ENCODE results near the gene RAB7B.

The RAB7B gene

GRCh38 chr1:205977402-205978014 is 25.7 kb downstream of the RAB7B start:
- no peak overlapping the region for H3K27ac ChIP-seq (ENCODE audit: low read depth, low read length)
- H3K79me2 ChIP-seq (ENCODE audit: control insufficient read depth, low read length): no peaks in the 10 kb centered on the region
- H3K9me3 ChIP-seq (ENCODE audit: control insufficient read depth, insufficient read depth, low read length): no peaks in the 10 kb centered on the region; the same call in 1 of the 2 replicates
- 0 out of 2 replicates have a peak, but pooled peaks cover 3% of the 10 kb centered on the region for H3K27me3 ChIP-seq (ENCODE audit: control insufficient read depth, low read length)
- no peaks in the 10 kb centered on the region for H3F3A ChIP-seq (ENCODE audit: control insufficient read depth, insufficient read depth)
- no peaks in the 10 kb centered on the region for H3K36me3 ChIP-seq (ENCODE audit: control insufficient read depth, low read length)
- no peaks in the 10 kb centered on the region for H4K20me1 ChIP-seq (ENCODE audit: control insufficient read depth, insufficient read depth, low read depth, low read length)
- H3K4me3 ChIP-seq (ENCODE audit: low read length): no peak overlapping the region
- no peaks in the 10 kb centered on the region for H3K4me1 ChIP-seq (ENCODE audit: control insufficient read depth, low read length)
- TF ChIP-seq EZH2phosphoT487 (IDR thresholded peaks at IDR 0.05; ENCODE audit: borderline replicate concordance, low read length) (no peak), CTCF (IDR thresholded peaks at IDR 0.05; ENCODE audit: low read depth, low read length, poor library complexity, severe bottlenecking) (peak; percentile 94)
- H3K4me2 ChIP-seq (ENCODE audit: low read length): no peak overlapping the region
- H3K9me2 ChIP-seq (replicated peaks; ENCODE audit: control insufficient read depth, low read length): no peaks in the 10 kb centered on the region

GRCh38 chr1:205976708-205977401 is 26.3 kb downstream of the RAB7B start:
- H3K4me2 ChIP-seq (ENCODE audit: low read length): no peak overlapping the region

GRCh38 chr1:205976036-205976435 is 27.2 kb downstream of the RAB7B start:
- Histone ChIP-seq H3K79me2 (ENCODE audit: control insufficient read depth, low read length) (no peaks in the 10 kb centered on the region), H3K4me1 (ENCODE audit: control insufficient read depth, low read length) (no peaks in the 10 kb centered on the region), H3K4me3 (ENCODE audit: low read length) (no peak overlapping the region), H3K9me2 (replicated peaks; ENCODE audit: control insufficient read depth, low read length) (no peaks in the 10 kb centered on the region), H3K9me3 (ENCODE audit: control insufficient read depth, insufficient read depth, low read length) (no peaks in the 10 kb centered on the region; the same call in 1 of the 2 replicates), H3K4me2 (ENCODE audit: low read length) (no peak overlapping the region), H4K20me1 (ENCODE audit: control insufficient read depth, insufficient read depth, low read depth, low read length) (no peaks in the 10 kb centered on the region), H3K27ac (ENCODE audit: low read depth, low read length) (no peak overlapping the region), H3K27me3 (ENCODE audit: control insufficient read depth, low read length) (0 out of 2 replicates have a peak, but pooled peaks cover 3% of the 10 kb centered on the region), H3F3A (ENCODE audit: control insufficient read depth, insufficient read depth) (0 out of 2 replicates have a peak, but pooled peaks cover 3% of the 10 kb centered on the region), H3K36me3 (ENCODE audit: control insufficient read depth, low read length) (no peaks in the 10 kb centered on the region)
- TF ChIP-seq EZH2phosphoT487 (IDR thresholded peaks at IDR 0.05; ENCODE audit: borderline replicate concordance, low read length): no peak
- no peak for TF ChIP-seq CTCF (IDR thresholded peaks at IDR 0.05; ENCODE audit: low read depth, low read length, poor library complexity, severe bottlenecking)

More at GRCh38 chr1:205976708-205977401, 26.3 kb downstream of the RAB7B start:
- no peaks in the 10 kb centered on the region for H4K20me1 ChIP-seq (ENCODE audit: control insufficient read depth, insufficient read depth, low read depth, low read length)
- H3K27ac ChIP-seq (ENCODE audit: low read depth, low read length): no peak overlapping the region
- no peak overlapping the region for H3K4me3 ChIP-seq (ENCODE audit: low read length)
- TF ChIP-seq EZH2phosphoT487 (IDR thresholded peaks at IDR 0.05; ENCODE audit: borderline replicate concordance, low read length): no peak
- TF ChIP-seq CTCF (IDR thresholded peaks at IDR 0.05; ENCODE audit: low read depth, low read length, poor library complexity, severe bottlenecking): no peak
- no peaks in the 10 kb centered on the region for H3K9me2 ChIP-seq (replicated peaks; ENCODE audit: control insufficient read depth, low read length)
- H3F3A ChIP-seq (ENCODE audit: control insufficient read depth, insufficient read depth): 0 out of 2 replicates have a peak, but pooled peaks cover 3% of the 10 kb centered on the region
- H3K27me3 ChIP-seq (ENCODE audit: control insufficient read depth, low read length): 0 out of 2 replicates have a peak, but pooled peaks cover 3% of the 10 kb centered on the region
- H3K36me3 ChIP-seq (ENCODE audit: control insufficient read depth, low read length): no peaks in the 10 kb centered on the region
- no peaks in the 10 kb centered on the region for H3K79me2 ChIP-seq (ENCODE audit: control insufficient read depth, low read length)
- no peaks in the 10 kb centered on the region for H3K4me1 ChIP-seq (ENCODE audit: control insufficient read depth, low read length)
- no peaks in the 10 kb centered on the region; the same call in 1 of the 2 replicates for H3K9me3 ChIP-seq (ENCODE audit: control insufficient read depth, insufficient read depth, low read length)
